Measurements from ENCODE around the gene NUTM2D.
"Not testable (repeated sequence)": the region's sequence is repeated elsewhere in the genome, so short reads cannot be mapped to it uniquely, and the experiment has no call there.

The NUTM2D gene

DNA sequence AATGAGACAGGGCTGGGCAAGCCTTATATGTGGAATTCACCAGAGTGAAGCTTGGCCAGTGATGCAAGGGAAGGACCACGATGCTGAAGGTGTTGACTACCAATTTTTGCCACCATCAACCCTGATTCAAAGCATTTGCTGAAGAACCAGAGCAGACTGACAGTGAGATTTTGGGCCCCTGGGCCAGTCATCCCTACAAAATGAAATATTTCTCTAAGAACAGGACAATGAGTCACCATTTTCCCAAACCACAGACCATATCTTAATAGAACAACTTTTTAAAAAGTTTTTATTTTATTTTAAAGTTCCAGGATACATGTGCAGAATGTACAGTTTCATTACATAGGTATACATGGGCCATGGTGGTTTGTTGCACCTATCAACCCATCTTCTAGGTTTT, 16.5 kb downstream of the NUTM2D start:
- not testable (repeated sequence) for DNase-seq

- DNase-seq: peak; percentile 34
Observed at GRCh38 chr10:87379115-87379514, 21.6 kb downstream of the NUTM2D start.

DNA sequence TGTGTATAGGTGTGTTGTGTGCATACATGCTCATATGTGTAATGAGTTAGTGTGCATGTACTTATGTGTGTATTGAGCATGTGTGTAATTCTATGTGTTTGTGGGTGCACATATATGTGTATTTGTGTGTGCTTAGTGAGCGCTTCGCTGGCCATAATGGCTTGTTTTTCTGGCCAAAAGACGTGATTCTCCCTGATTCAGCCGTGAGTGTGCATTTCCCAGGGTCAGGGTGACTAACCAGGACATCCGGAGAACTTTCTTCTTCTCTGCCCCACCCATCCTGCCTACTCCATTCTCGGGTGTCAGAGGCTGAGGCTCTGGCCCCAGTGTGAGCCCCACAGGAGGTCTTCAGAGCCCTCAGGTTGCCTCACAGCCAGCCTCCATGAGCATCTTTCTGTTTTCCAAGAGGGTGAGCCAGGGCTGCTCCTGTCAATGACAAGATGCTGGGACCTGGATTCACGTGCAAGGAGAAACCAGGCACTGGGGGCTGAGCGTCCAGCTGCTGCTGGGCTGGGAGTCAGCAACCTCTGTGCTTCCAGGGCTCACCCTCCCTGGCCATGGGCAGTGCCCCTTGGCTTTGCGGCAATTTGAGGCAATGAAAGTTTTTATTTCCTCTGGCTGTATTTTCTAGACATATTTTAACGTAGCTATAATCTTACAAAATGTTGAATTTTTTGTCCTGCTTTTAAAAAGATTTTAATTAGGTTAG, 25.8 kb downstream of the NUTM2D start:
- DNase-seq: not testable (repeated sequence)

GRCh38 chr10:87384283-87384682, 26.7 kb downstream of the NUTM2D start:
- not testable (repeated sequence) for DNase-seq

DNA sequence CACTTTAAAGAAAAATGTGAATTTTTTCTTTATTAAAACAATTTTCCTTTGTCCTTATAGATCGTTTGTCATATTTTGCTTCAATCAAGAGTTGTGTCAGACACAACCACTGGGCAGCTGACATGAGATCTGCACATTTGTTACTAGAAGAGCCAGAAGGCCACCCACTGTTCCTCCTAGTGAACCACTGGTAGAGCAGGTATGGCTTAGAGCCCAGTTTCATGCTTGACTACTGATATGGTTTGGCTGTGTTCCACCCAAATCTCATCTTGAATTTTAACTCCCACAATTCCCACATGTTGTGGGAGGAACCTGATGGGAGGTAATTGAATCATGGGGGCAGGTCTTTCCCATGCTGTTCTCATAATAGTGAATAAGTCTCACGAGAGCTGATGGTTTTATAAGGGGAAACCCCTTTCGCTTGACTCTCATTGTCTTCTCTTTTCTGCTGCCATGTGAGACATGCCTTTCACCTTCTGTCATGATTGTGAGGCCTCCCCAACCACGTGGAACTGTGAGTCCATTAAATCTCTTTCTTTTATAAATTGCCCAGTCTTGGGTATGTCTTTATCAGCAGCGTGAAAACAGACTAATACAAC, 28.3 kb downstream of the NUTM2D start:
- not testable (repeated sequence) for DNase-seq

- DNase-seq: not testable (repeated sequence)
Observed at GRCh38 chr10:87391360-87391759, 33.8 kb downstream of the NUTM2D start.

DNA sequence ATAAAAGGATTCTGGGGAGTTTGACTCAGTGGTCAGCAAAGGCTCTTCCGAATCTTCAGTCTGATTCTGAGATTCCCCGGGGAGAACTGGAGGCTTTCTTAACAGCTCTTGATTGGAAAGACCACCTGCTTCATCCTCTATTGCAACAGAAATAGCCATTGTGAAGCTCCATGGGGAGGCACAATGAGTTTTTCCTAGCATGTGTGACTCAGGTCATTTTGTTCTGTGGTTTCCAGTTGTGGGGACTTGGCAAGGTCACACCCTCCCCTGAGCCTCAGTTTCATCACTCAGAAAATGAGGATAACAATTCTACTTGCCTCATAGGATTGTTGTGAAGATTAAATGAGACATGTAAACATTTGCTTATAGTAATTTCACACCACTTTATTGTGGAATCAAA, 38.7 kb downstream of the NUTM2D start:
- DNase-seq: not testable (repeated sequence)

GRCh38 chr10:87398436-87398835, 40.9 kb downstream of the NUTM2D start:
- DNase-seq: not testable (repeated sequence)

DNA sequence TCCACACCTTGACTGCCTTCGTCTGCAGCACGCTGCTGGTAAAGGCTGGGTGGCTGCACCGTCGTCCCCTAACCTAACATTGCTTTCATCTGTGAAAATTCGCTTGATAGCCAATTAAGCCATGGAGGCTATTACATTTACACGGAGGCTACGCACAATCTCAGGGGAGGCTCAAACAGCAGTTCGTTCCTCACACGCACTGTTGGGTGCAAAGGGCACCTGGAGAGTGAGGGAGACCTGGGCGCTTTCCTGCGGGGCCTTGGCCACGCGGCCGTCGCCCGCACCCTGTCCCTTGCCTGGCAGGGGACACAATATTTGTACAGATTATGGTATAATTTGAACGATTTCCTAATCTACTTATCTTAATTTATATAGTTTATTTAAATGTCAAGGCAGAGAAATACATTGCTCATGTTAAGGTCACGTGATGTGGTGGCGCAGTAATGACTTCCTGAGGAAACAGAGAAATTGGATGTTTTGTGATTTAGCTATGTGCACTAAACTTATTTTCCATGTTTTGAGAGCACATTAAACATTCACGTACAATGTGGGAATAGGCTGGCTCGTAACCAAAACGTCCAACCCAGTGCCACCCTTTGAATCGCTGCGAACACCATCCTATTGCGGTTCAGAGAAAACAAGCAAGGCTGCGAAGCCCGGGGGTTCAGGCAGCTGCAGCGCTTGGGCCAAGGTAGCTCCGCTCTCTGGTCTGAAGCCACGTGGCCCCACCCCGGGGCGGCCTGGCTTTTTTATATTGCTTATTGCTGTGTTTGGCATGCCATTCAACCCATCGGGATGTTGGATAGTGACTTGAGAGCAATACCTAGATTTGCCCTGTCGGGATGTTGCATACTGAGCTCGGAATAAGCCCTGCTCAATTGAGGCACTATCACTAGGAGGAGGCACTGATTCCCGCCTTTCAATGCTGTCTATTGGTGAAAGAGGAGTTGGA, 50.2 kb downstream of the NUTM2D start:
- DNase-seq: peak; percentile 57

DNA sequence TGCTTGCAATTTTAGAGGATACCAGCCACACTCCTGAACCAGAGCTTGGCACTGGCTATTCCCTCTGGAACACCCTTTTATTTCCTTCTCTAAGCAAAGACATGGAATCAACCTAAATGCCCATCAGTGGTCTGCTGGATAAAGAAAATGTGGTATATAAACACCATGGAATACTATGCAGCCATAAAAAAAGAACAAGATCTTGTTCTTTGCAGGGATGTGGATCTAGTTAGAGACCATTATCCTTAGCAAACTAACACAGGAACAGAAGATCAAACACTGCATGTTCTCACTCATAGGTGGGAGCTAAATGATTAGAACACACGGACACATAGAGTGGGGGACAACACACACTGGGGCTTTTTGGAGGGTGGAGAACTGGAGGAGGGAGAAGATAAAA, 56.4 kb downstream of the NUTM2D start:
- not testable (repeated sequence) for DNase-seq

All from NCI-H69 (cell line).